Fibroblast of upper back skin (primary cell): ENCODE measurements around the gene NEK10.
"Not testable (repeated sequence)": the region's sequence is repeated elsewhere in the genome, so short reads cannot be mapped to it uniquely, and the experiment has no call there.

ENCODE experiments used
- DNase-seq: peaks from one replicate; pipeline ENCODE4 v3.0.0-alpha.2; 2013

Gene NEK10

GRCh38 chr3:27353221-27353620 is 16.0 kb downstream of the NEK10 start:
- DNase-seq: peak; percentile 34

GRCh38 chr3:27352047-27352446 is 17.1 kb downstream of the NEK10 start:
- no peak for DNase-seq

GRCh38 chr3:27349832-27350231 is 19.4 kb downstream of the NEK10 start:
- DNase-seq: no peak

GRCh38 chr3:27345959-27346865 is 23.0 kb downstream of the NEK10 start:
- DNase-seq: no peak

GRCh38 chr3:27345493-27345892 is 23.7 kb downstream of the NEK10 start:
- no peak for DNase-seq

GRCh38 chr3:27345045-27345444 is 24.1 kb downstream of the NEK10 start:
- DNase-seq: no peak

GRCh38 chr3:27344192-27344591 is 25.0 kb downstream of the NEK10 start:
- DNase-seq: no peak

- peak; percentile 14 for DNase-seq
These were observed 26.9 kb downstream of the NEK10 start for GRCh38 chr3:27342267-27342666.

GRCh38 chr3:27340534-27340933 is 28.6 kb downstream of the NEK10 start:
- no peak for DNase-seq

GRCh38 chr3:27335571-27335970 is 33.6 kb downstream of the NEK10 start:
- no peak for DNase-seq

GRCh38 chr3:27333843-27334242 is 35.3 kb downstream of the NEK10 start:
- DNase-seq: no peak

GRCh38 chr3:27328982-27329762 is 40.0 kb downstream of the NEK10 start:
- DNase-seq: not testable (repeated sequence)

GRCh38 chr3:27326629-27327545 is 42.3 kb downstream of the NEK10 start:
- peak; percentile 91 for DNase-seq

GRCh38 chr3:27326202-27326601 is 43.0 kb downstream of the NEK10 start:
- DNase-seq: peak; percentile 44

- DNase-seq: no peak
These were observed 43.8 kb downstream of the NEK10 start for GRCh38 chr3:27325419-27325818.

- DNase-seq: no peak
These were observed 44.5 kb downstream of the NEK10 start for GRCh38 chr3:27324686-27325085.

- no peak for DNase-seq
These were observed 46.1 kb downstream of the NEK10 start for GRCh38 chr3:27323087-27323570.

GRCh38 chr3:27322634-27323033 is 46.5 kb downstream of the NEK10 start:
- no peak for DNase-seq

GRCh38 chr3:27319847-27320526 is 49.2 kb downstream of the NEK10 start:
- DNase-seq: no peak

GRCh38 chr3:27319304-27319703 is 49.9 kb downstream of the NEK10 start:
- no peak for DNase-seq

- DNase-seq: no peak
These were observed 52.1 kb downstream of the NEK10 start for GRCh38 chr3:27317096-27317495.

GRCh38 chr3:27315003-27315402 is 54.2 kb downstream of the NEK10 start:
- DNase-seq: no peak
